Ovary (tissue), 3 donors: ENCODE results near the gene DEDD.

ENCODE experiments used
- CTCF ChIP-seq, 3 donors: fragments of 450-650 bp in 2 of 3; fragments of 200-600 bp in 1 of 3; IDR thresholded peaks; one replicate each; pipeline versions ENCODE4 v1.5.1 to v1.8.0; 2016 to 2022; ENCODE audit warnings: antibody characterized with exemption in 3 of 3, mild to moderate bottlenecking in 1 of 3
- EP300 ChIP-seq: sonication (generic); formaldehyde crosslinking; IDR thresholded peaks from one replicate; pipeline ENCODE4 v1.6.1; 2017; ENCODE audit warnings: antibody characterized with exemption
- POLR2A ChIP-seq: fragments of 450-650 bp; IDR thresholded peaks from one replicate; pipeline ENCODE4 v1.6.1; 2017; ENCODE audit warnings: antibody characterized with exemption, mild to moderate bottlenecking, moderate library complexity
- donor health status: DM: no; HTN: no; CAD: no.

- TF ChIP-seq CTCF (IDR thresholded peaks at IDR 0.05) = no peak
- TF ChIP-seq POLR2A = no peak
- no peak for TF ChIP-seq EP300
Observed at GRCh38 chr1:161079436-161080110, 52.9 kb downstream of the DEDD start.
